DMS 273 (cell line): ENCODE data around the gene GATC.

Source experiments
- DNase-seq: peaks from one replicate; lab custom pipeline; 2025; ENCODE audit not compliant: unreplicated experiment; lab: John Stamatoyannopoulos, UW

GATC gene

GRCh38 chr12:120445911-120446843 lies at the start of gene GATC, which contains the start of gene TRIAP1:
TSS of gene GATC (plus strand) at chr12:120446444. CDS start at chr12:120446481, 37 bp downstream.
TSS of gene TRIAP1 (minus strand) at chr12:120446384. CDS start at chr12:120446372, 12 bp downstream.
- DNase-seq: peak; percentile 89

DNA sequence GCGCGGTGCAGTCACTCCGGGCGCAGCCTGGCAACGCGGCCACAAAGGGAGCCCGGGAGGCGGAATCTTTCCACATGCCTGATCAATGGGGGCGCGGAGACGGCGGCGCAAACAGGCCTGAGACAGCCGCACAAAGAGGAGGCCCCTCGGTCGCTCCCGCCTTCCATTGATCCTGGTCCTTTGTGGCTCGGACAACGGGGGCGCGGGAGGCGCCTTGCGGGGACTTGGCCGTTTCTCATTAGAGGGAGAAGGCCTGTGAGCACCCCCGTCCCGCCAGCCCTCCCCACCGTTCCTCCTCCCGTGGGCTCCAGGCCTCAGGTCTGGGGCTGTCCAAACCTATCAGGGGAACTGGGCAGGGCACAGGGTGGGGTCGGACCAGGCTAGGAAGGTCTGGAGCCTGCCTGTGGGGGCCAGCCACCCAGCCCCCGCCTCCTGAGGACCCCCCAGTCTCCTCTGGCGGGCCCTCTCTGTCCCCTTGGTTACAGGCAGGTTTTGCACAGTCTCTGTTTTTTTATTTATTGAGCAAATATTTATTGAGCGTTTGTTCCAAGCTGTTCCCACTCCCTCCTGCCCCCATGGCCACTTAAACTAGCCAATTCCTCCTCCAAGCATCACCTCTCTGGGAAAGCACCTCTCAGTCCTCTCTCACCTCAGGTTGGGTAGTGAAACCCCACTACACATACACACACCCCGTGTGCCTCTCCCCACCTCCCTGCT lies 48.3 kb upstream of the GATC start:
- no peak for DNase-seq

DNA sequence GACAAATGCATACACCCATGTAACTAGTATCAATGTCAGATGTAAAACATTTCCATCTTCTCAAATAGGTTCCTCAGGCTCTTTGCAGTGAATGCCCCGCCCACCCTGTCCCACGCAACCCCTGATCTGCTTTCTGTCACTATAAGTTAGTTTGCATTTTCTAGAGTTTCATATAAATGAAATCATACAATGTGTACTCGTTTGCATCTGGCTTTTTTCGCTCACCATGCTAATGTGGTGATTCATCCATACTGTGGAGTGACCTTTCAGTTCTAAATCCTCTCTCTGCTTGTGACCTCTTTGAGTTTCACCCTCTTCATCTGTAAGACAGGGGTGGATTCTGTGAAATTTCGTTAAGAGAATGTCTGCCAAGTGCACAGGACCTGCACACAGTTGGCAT lies 46.7 kb upstream of the GATC start:
- DNase-seq: no peak

GRCh38 chr12:120402217-120402616 lies 44.0 kb upstream of the GATC start:
- peak; percentile 49 for DNase-seq

- DNase-seq: peak; percentile 66
These were observed 42.4 kb upstream of the GATC start for GRCh38 chr12:120403869-120404268.

- DNase-seq: peak; percentile 96
These were observed 42.0 kb upstream of the GATC start for GRCh38 chr12:120404271-120404670.

DNA sequence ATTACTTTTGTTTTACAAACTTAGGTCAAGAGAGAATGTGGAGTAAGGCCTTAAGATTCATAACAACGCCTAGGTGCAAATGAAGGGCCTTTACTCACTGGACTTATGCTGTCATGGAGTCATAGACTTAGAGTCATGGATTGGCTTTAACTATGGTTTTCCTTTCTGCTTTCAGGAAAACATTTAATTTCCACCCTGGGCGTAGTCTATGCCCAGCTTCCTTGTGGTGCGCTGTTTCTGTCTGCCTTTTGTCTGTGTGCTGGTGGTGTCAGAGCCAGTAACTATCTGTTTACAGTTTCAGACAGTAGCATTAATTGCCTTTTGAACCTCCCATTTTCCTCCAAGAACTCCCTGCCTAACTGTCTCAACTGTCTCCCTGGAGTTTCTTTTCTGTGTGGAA lies 40.2 kb upstream of the GATC start:
- DNase-seq: no peak

DNA sequence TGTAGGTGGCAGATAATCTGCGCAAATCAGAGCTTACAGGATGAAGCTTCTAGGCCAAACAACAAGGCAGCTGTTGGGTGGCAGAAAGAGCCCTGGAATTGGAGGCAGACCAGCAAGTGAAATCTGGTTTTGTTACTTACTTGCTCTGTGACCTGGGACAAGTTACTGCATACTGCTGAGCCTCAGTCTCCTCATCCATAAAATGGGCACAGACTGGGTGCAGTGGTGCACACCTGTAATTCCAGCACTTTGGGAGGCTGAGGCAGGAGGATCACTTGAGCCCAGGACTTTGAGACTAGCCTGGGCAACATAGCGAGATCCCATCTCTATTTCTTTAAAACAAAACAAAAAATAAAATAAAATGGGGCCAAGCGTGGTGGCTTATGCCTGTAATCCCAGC lies 39.7 kb upstream of the GATC start:
- no peak for DNase-seq

DNA sequence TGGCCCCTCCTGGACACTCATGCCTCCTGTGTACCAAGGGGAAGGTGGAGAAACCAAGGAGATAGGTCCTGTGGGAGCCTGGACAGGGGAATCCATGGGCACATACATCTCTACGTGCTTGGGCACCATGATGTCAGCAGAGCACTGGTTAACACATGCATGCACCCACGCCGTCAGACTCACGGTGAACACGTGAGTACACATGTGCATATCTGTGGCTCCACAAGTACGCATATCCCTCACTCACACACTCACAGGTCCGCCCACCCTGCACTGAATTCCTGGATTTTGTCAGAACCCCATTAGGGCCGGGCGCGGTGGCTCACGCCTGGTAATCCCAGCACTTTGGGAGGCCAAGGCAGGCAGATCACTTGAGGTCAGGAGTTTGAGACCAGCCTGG lies 37.5 kb upstream of the GATC start:
- no peak for DNase-seq

DNA sequence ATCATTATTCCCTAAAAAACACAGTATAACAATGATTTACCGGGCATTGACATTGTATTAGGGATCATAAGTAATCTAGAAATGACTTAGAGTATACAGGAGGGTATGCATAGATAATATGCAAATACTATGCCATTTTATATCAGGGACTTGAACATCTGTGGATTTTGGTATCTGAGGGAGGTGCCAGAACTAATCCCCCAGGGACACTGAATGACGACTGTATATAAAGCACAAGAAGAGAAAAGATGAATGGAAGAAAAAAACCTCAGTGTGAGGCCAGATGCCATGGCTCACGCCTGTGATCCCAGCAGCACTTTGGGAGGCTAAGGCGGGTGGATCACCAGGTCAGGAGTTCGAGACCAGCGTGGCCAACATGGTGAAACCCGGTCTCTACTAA lies 33.8 kb upstream of the GATC start:
- peak; percentile 77 for DNase-seq

- peak; percentile 31 for DNase-seq
These were observed 32.1 kb upstream of the GATC start for GRCh38 chr12:120413901-120414695.

GRCh38 chr12:120416490-120417216 lies 29.6 kb upstream of the GATC start:
- DNase-seq: peak; percentile 74

DNA sequence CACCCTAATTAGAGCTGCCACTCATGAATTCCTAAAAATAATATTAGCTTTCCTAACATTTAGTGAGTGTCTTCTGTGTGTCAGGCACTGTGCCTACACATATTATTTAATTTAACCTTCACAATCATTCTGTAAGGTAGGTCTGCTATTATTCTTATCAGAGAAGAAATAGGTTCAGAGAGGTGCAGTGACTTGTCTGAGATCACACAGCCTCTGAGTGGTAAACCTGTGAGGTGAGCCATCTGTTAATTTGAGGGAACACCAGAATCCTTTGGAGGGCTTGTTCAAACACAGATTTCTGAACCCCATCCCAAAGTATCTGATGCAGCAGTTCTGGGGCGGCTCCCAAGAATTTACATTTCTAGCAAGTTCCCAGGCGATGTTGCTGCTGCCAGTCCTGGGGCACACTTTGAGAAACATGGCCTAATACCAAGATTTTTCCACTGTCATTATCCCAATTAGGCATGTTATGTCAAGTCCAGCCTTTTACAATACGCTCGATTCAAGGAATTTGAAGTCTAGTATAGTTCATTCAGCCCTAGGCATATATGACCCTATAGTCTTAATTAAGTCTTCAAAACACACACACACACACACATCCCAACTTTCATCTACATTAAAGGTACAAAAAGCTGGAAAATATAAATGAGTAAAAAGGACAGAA lies 28.2 kb upstream of the GATC start:
- no peak for DNase-seq

DNA sequence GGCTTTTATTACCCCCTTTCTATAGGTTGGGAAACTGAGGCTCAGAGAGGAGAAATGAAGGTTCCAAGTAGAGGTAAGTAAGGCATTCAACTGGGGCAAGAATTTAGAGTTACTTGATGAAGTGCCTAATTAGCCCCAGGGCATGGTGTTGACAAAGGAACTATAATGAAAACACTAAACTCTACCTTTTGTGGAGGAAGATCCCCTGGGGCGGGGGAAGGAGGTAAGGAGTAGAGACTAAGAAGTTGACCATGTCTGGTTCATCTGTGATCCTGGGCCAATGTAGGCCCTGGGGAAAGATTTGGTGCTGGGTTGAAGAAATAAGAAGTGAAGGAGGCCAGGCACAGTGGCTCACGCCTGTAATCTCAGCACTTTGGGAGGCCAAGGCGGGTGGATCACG lies 24.5 kb upstream of the GATC start:
- DNase-seq: no peak

DNA sequence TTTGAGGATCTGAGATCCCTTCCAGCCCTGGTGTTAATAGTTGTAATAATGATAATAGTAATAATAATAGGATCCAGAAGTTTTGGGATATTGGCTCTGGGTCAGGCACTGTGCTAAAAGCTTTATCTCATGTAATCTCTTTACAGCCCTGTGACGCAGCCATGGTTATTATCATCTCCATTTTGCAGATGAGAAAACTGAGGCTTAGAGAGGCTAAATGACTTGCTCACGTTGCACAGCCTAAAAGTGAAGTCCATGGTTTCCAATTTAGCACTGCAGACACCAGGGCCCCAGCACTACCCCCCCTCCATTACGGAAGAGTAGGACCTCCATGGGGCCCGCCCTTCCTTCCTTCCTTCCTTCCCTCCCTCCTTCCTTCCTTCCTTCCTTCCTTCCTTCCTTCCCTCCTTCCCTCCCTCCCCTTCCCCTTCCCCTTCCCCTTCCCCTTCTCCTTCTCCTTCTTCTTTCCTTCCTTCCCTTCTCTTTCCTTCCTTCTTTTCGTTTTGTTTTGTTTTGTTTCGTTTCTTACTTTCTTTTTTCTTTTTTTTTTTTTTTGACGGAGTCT lies 23.3 kb upstream of the GATC start:
- no peak for DNase-seq

- no peak for DNase-seq
These were observed 20.4 kb upstream of the GATC start for GRCh38 chr12:120425797-120426196.

DNA sequence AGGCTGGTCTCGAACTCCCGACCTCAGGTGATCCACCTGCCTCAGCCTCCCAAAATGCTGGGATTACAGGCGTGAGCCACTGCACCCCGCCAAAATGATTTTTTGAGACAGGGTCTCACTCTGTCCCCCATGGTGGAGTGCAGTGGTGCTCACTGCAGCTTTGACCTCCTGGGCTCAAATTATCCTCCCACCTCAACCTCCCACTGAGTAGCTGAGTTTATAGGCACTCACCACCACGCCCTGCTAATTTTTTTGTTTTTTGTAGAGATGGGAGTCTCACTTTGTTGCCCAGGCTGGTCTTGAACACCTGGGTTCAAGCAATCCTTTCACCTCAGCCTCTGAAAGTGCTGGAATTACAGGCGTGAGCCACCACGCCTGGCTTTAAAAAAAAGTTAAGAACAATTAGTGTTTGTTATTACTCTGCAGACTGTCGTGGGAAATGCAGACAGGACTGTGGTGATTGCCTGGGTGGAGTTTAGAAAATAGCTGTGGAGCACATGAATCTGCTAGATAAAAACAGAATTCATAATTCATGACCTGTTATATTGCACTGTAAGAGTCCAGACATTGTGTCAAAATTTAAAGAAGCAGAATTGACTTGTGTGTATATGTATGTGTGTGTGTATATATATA lies 17.5 kb upstream of the GATC start:
- no peak for DNase-seq

DNA sequence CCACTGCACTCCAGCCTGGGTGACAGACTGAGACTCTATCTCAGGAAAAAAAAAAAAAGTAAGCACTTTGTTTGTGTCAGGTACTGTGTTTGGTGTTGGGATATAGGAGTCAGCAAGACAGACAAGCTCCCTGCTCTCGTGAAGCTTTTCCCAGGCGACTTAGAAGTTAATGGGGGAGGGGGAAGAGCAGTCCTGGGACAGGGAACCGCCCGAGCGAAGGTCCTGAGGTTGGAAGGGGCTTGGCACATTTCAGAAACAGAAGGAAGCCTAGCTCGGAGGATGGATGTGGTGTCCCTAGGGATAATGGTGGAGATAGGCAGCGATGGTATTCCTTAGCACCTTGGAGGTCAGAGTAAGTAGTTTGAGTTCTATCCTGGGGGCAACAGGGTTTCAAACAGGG lies 16.9 kb upstream of the GATC start:
- DNase-seq: no peak

DNA sequence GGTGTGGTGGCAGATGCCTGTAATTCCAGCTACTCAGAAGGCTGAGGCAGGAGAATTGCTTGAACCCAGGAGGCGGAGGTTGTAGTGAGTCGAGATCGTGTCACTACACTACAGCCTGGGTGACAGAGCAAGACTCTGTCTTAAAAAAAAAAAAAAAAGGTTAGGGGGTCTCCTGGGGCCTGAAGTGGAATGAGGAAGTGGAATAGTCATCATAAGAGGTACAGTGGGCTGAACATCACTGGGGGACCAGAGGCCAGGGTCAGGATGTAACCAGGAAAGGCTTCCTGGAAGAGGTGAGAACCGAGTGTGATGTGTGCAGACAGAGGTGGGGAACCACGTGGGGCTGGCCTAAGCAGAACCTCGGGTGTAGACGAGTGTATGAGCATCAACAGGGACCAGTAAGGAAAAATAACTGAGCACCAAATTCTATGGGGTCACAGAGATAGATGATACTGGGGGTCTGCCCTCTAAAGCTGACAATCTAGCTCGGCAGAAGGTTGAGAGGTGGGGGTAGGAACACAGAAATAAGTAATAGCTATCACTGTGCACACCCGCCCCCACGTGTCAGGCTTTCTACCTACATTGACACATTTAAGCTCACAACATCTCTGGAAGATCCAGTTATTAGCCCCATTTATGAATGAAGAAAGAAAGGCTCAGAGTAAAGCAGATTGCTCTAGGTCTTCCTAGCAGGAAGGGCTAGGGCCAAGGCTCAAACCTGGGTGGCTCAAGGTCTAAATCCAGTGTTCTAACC lies 13.3 kb upstream of the GATC start:
- DNase-seq: peak; percentile 6
